Activated naive CD8-positive, alpha-beta T cell treated with anti-CD3 and anti-CD28 coated beads for 36 hours (primary cell): ENCODE measurements around the gene PRR9. TPM values are rescaled to one million over a fixed set of nuclear protein-coding genes. Genes with fewer than 3 reads are reported as not detected.

Experiments used
- total RNA-seq, 2 experiments: library from RNA; stranded (reverse); gene quantifications; one replicate each; pipeline ENCODE4 v1.2.3, GENCODE V29; 2021

The PRR9 gene
- total RNA-seq, 2 experiments from 2014 or later = not detected

Other genes starting within 250 kb of the PRR9 start
- gene SPRR4, start 246.9 kb upstream of the PRR9 start, total RNA-seq = not detected
- not detected for gene SPRR1A, start 233.5 kb upstream of the PRR9 start, total RNA-seq
- not detected for gene SPRR3, start 215.8 kb upstream of the PRR9 start, total RNA-seq
- not detected for gene SPRR1B, start 186.4 kb upstream of the PRR9 start, total RNA-seq
- gene SPRR2D, start 176.5 kb upstream of the PRR9 start, total RNA-seq = not detected
- not detected for gene SPRR2A, start 160.1 kb upstream of the PRR9 start, total RNA-seq
- gene SPRR2B, start 146.0 kb upstream of the PRR9 start, total RNA-seq = not detected
- gene SPRR2E, start 123.1 kb upstream of the PRR9 start, total RNA-seq = not detected
- gene SPRR2F, start 104.1 kb upstream of the PRR9 start, total RNA-seq = not detected
- gene SPRR2G, start 66.7 kb upstream of the PRR9 start, total RNA-seq = not detected
- not detected for gene LELP1, start 14.2 kb upstream of the PRR9 start, total RNA-seq
- not detected for gene LORICRIN, start 42.1 kb downstream of the PRR9 start, total RNA-seq
- not detected for gene PGLYRP3, start 95.4 kb downstream of the PRR9 start, total RNA-seq
- gene PGLYRP4, start 131.3 kb downstream of the PRR9 start, total RNA-seq = not detected
- not detected for gene S100A9, start 140.3 kb downstream of the PRR9 start, total RNA-seq
- not detected for gene S100A12, start 158.0 kb downstream of the PRR9 start, total RNA-seq
- gene S100A8, start 173.5 kb downstream of the PRR9 start, total RNA-seq = not detected
- gene S100A7A, start 198.9 kb downstream of the PRR9 start, total RNA-seq = not detected
- gene S100A7, start 243.1 kb downstream of the PRR9 start, total RNA-seq = not detected